NCI-H460 (cell line): ENCODE results near the gene SUMO3. TPM values are rescaled to one million over a fixed set of nuclear protein-coding genes. Genes with fewer than 3 reads are reported as not detected.

Experiments
- DNase-seq: peaks from one replicate; pipeline ENCODE4 v3.0.0-alpha.2; 2016; ENCODE audit warnings: low read depth; ENCODE audit errors: extremely low read depth
- total RNA-seq: library from RNA; depleted of rRNA; stranded (reverse); fragments of >200 nt; shearing (Covaris generic); gene quantifications from 2 replicates; pipeline ENCODE4 v1.2.3, GENCODE V29; 2014

The SUMO3 gene
- total RNA-seq, 1 experiment from 2014 or later = 50.5 TPM

DNA sequence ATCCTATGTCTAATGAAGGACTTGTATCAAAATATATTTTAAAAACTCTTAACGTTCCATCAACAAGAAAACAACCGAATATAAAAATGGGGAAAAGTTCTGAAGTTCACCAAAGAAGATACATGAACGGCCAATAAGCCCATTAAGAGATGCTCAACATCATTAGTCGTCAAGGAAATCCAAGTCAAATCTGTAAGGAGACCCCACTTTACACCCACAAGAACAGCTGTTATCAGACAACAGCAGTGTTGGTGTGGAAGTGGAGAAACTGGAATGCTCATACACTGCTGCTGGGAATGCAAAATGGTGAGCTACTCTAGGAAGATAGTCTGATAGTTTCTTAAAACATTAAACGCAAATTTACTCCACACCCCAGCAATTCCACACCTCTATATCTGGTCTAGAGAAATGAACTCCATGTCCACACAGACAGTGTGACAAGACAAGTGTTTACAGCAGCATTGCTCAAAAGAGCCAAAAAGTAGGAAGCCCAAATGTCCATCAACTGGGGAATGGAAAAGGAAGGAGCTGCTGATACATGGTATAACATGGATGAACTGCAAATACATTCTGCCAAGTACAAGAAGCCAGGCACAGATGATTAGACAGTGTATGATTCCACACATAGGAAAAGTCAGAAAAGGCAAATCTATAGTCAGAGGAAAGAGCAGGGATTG, 34.7 kb downstream of the SUMO3 start:
- DNase-seq = no peak

DNA sequence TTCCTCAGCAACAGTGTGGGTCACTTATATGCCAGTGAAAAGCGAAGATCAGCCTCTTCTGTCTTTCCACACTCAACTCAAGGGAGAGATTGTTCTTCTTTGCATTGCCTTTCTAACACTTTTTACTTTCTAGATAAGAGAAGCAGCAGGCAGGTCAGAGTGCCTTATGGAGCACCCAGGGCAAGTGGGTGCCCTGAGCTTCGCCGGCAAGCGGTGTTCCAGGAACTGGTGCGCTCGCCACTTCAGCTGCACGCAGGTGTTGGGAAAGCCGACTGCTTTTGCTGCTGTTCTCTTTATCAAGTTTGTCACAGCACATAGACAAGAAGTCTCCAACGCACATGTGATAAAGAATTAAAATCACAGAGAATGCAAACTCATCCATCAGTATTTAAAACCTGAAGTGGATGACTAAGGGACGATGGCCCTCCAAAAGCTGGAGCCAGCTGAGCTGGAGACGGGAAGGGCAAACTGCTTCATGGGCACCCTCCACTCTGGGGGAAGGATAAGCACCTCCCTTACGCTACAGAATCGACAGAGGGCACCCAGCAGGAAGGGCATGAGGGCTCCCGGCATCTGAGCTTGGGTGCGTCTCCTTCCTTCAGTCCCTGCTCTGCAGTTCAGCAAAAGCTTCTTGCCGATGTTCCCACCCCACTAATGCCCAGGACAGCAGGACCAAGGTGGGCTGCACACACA, 36.9 kb downstream of the SUMO3 start:
- DNase-seq = no peak

DNA sequence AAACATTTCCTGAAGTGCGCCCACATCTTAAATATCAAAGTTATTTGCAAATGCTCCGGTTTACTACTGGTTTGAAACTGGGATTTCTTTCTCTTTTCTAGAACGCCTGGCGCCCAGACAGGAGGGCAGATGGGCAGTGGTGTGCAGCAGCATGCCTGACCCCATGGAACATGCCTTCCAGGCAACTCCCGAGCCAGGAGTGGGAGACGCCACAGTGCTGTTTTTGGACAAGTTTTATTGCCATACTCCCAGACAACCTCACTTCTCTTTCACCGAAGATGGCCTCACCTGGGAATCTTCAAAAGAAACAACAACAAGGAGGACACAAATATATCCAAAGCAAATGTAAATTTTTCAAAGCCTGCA, 37.7 kb downstream of the SUMO3 start:
- no peak for DNase-seq

DNA sequence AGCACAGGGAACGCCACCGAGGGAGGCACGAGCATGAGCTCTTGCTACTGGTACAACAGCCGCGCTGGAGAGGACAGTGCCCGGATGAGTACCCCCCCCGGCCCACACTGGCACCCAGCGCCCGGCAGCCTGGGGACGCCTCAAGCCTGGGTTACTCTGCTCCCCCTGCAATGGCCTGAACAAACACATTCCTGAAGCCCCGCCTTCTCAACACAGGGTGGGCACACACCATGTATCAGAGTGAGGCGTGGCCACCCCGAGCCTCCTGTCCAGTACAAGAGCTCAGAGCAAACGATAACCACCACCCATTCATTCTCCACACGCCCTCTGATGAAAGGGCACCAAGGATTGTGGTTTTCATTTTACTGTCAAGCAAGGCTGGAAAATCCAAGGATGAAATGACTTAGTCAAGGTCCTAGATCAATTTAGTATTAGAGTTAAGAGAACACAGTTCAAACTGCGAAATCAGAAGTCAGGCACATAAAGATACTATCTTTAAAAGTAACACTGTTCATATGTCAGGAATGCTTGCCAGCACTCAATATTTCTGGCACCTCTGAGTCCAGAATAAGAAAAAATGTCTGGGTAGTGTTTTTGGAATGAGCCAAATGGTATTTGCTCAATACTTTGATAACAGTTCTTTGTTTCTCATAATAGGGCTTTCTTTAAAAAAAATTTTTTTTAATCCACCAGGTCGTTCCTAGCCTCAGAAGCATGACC, 38.3 kb downstream of the SUMO3 start:
- no peak for DNase-seq

DNA sequence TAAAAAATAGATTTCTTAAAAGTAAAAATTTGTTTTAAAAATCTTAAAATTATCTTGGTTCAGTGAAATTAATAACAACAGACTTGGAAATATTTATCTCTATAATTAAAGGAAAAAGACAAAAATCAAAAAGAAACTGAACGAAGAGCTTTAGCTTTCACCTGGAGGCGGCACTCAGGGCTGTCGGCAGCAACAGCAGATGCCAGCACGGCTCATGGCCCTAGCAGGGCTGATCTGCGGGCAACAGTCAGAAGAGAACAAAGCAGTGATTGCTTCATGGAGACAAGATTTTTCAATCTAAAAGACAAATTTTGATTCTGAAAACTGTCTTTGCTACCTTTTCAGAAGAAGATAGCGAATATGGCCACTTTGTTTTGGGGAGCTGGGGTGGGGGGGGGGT, 38.9 kb downstream of the SUMO3 start:
- no peak for DNase-seq

DNA sequence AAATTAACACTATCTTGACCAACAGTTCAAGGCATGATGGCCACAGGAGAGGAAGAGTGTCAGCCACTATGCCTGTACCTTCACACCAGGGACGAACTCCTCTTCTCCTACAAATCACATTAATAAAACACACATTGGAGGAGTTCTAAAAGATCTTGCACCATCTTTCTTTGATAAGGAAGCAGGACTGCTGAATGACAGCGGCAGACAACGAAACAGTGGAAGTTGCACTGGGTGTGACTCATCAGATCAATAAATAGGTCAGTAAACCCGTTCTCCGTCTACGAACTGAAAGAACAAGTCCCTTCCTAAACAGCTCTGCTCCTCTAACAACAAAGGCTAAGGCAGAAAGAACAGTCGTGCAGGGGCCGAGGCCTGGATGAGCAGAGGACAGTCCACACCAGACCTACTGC, 39.4 kb downstream of the SUMO3 start:
- DNase-seq = no peak

DNA sequence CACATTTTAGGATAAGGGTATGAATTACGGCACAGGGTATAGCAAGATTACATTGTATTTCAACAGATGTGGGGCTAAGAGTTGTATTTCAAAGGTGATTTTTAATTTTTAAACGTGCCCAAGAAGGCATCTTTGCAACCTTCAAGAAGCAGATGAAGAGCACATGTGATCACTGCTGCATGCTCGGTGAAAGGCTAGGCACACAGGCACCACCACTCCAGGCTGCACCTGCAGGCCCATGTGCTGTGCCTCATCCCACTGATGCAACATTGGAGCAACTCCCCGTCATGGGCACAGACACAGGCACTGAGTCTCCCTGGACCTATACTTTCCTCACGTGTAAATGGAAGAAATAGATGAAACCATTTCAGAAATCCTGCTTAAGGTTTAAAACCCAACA, 39.8 kb downstream of the SUMO3 start:
- DNase-seq = peak; percentile 26

DNA sequence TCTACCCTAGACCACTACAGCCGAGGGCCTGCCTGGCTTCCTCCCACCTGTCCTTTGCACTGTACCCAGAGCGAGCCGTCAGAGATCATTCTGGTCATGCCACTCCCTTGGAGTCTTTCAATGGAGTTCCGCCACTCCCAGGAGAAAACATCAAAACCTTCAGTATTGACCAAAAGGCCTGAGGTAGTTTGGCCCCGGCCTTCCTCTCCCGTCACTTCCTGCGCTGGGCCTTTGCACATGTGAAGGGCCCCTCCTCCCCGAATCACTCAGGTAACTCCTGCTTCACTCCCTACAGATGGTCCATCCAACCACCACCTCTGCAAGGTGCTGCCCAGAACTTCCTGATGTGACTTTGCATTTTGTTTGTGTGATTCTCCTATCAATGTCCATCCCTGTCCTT, 42.9 kb downstream of the SUMO3 start:
- no peak for DNase-seq

DNA sequence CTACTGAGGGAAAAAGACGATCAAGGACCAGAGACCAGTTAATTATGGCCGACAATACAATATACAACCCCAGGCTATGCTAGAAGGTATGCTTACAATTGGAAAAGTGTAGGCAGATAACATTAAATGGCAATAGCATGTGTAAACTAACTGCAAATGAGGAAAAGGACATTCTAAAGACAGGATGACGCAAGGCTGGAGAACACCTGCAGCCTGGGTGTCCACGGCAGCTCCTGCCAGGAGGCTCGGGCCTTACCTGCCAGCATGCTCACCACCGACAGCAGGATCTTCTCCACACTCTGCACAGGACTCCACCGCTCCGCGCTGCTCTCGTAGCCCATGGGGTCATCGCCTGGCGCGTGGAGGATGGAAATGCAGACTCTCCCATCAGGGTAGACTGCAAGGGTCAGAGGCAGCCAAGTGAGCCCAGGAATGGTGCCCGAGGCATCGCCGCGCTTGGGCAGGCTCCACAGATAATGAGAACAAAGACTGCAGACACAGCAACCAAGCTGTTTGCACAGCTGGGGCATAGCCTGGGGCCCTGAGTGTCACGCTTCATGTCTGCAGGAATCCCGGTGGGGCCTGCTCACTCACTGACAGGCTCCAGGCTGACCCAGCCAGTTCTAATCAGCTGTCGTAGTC, 44.5 kb downstream of the SUMO3 start:
- no peak for DNase-seq

DNA sequence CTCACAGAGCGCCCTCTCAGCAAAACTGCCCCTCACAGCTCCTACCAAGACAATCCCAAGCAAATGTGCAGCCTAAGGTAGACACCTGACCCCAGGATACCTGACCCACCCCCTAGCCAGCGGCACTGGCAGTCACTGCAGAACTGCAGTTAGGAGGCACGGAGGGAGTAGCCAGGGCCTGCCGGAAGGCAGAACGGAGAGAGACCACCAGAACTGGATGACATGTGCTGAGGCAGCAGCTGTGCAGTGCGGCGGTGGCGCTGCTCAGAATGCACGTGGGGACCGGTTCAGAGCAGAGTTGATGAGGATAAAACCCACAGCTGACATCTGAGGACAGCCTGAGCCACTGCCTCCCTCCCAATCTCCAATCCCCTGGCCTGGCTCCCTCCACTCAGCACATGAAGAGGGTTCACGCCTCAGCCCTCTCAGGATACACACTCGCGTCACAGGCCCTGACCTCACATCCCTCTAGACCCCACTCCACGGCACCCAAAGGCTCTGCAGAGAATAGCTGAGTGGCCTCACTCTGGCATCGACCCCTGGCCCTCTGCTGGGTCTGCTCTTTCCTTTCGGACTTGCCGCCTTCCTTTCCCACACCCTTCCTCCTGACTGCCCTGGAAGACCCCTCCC, 45.9 kb downstream of the SUMO3 start:
- DNase-seq = no peak

DNA sequence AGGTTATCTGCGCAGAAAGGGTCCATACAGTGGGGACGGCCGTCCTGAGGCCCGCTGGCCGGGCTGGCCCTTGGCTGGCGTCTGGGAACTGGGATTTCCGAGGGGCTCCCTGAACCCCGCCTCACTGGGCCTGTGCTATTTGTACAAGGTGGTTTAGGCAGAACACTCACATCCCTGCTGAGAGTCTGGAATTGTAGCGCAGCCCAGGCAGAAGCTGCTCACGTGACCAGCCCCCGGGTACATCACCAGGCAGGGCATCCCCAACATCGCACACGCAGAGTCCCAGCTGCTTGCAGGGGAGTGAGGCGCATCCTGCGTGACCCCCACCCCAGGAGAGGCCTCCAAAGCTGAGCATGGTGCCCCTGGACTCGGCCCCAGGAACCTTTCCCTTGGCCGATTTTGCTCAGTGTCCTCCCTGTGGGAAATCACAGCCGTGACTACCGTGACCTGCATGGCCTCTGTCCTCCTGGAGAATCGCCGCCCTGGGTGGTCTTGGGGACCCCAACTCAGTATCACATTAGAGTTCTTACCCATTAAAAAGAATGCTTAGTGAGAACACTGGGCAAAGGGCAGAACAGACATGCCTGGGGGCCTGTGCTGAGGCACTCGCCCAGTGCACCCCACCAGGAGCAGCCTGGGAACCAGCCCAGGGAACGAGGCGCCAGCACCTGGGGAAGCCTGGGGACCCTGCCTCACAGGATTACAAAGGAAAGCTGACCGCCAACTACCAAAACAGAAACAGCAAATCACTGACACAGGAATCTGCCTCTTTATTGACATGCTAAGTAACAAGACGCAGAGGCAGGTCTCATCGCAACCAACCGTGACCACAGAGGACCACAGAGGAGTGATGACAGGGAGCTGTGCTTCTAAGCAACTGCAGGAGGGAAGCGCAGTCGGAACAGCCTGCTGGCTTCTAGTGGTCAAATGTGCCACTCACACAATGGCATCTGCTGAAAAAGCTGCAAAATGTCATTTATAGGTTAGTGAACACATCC, 49.7 kb downstream of the SUMO3 start:
- no peak for DNase-seq

DNA sequence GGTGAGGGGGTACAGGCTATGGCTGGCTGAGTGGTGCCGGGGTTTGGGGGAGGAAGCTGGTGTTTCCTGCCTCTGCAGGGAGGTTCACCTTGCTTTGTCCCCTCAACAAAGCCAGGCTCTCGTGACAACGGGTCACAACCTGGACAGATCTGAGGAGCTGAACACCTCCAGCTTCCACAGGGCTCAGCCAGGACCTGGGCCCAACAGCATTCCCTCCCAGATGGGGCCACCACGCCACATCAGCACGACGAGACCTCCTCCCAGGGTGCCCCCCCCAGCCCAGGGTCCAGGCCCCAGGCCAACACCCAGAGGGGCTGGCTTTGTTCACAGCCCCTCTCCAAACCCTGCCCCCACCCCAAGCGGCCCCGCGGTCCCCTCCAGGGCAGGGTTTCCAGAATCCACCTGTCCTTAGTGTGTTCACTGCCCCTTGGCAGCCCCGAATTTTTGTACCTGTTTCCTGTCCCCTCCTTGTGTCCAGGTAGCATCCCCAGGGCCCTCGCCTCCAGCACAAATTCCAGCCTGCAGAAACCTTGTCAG, 51.0 kb downstream of the SUMO3 start:
- DNase-seq = no peak

DNA sequence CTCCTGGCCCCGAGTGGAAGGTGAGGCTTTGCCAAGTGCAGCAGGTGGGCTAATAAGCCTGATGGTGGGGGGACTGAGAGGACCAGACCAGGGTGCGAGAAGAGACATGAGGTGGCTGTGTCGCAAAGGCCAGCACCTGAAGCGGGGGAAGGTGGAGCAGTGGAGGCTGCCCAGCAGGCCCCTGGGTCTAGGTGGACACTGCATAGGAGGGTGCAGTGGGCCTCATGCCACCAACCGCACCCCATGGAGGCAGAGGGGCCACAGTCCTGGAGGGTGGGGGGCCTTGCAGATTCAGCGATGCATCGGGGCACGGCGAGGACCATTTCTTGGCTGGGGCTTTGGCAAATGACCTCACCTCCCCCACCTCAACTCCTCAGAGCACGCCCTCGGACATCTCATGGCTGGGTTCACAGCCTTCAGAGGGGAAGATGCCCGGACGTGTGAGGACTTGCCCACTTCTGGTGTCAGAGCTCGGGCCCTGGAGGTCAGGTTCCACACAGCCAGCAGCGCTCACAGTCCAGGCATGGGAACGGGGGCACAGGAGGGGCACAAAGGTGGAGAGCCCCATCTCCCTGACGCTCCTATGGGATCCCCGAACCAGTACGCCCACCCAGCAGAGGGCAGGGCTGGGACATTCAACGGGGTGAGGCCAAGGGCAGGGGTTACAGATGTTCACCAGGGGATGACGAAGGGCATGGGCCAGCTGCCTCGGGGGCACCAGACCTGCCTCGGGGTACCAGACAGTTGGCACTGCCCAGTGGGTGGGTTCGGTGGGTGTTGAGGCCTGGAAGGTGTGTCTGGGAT, 51.6 kb downstream of the SUMO3 start:
- no peak for DNase-seq

DNA sequence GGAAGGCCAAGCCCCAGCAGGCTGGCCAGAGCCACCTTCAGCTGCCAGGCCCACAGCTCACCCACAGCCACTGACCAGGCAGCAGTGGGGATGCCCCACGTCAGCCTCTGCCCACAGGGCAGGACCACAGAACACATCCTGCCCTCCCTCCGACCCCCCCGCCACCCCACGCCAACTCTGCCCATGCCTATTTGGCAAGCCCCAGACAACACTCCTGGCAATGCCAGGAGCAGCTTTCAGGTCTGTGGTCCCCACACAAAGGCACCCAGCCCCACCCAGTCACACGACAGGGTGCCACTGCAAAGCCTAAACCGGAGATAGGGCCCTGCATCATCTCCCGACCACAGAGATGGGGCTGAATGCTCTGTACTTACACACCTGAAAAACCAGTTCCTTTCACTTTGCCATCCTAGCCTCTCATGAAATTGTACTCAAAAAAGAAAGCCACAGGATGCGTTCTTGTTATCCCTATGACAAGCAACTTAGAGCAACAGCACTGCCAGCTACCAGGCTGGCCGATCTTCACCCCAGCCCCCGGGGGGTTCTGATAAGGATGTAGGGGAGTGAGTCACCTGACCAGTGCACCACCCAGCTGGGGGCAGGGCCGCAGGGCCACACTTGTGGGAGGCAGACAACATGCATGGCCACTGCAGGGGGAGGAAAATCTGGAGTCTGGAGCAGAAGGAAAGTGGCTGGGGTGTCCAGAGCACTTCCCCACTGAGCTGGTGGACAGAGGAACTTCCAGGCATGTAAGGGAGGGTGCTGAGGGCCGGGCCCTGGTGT, 52.4 kb downstream of the SUMO3 start:
- no peak for DNase-seq

DNA sequence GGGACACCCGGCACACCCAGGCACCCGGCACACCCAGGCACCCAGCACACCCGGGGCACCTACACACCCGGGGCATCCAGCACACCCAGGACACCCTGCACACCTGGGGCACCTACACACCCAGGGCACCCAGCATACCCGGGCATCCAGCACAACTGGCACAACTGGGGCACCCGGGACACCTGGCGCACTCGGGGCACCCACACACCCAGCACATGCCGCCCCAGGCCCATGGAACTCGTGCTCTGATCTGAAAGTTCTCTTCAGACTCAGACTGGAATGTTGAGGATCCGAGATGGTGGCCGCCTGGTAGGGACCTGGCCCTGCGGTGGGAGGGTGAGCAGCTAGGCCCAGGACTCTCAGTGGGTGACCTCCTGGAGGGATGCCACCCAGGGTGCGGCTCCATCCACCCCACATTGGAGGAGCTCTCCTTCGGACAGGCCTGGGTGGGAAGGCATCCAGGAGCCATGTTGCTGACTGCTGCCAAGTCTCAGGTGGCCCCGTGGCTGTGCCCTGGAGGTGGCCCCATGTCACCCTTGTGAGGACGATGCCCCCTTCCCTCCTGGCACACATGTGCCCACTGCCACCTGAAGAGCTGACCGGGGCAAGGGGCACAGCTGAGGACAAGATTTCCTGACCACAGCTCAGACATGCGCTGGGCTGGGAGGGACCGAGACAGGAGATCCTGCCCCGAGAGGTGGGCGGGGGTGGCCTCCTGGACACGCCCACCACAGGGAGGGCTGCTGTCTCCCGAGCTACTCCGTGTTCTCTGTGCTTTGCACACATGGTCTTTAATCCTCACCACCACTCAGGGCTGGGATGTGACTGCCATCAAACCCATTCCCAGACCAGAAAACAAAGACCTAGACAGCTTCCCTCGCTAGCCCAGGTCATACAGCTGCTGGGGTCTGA, 53.3 kb downstream of the SUMO3 start:
- no peak for DNase-seq

DNA sequence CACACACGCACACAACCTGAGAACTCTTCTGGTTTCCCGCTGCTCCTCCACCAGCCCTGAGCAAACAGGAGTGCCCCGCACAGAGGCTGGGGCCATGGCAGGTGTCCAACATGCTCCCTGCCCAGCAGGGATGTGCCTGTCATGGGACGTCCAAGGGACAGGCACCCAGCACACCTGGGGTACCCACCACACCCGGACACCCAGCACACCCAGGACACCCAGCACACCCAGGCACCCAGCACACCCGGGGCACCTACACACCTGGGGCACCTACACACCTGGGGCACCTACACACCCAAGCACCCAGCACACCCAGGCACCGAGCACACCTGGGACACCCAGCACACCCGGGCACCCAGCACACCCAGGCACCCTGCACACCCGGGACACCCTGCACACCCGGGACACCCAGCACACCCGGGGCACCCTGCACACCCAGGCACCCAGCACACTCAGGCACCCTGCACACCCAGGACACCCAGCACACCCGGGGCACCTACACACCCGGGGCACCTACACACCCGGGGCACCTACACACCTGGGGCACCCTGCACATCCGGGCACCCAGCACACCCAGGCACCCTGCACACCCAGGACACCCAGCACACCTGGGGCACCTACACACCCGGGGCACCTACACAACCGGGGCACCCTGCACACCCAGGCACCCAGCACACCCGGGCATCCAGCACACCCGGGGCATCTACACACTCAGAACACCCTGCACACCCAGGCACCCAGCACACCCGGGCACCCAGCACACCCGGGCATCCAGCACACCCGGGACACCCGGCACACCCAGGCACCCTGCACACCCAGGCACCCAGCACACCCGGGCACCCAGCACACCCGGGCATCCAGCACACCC, 54.2 kb downstream of the SUMO3 start:
- DNase-seq = no peak
